ENCODE results near the gene ANKRD2. TPM values are rescaled to one million over a fixed set of nuclear protein-coding genes. Genes with fewer than 3 reads are reported as not detected.

ANKRD2 gene
- total RNA-seq, 1 donor from 2014 or later: not detected

GRCh38 chr10:97584798-97585438 is 12.3 kb downstream of the ANKRD2 start:
- Mint-ChIP-seq H3K4me3 (ENCODE audit: low read depth) (peak overlapping the region; percentile 61), H3K27me3 (no peaks in the 10 kb centered on the region), H3K27ac (peak overlapping the region; percentile 91), H3K9me3 (ENCODE audit: low read depth) (no peaks in the 10 kb centered on the region), H3K36me3 (ENCODE audit: insufficient read depth) (no peaks in the 10 kb centered on the region), H3K4me1 (ENCODE audit: low read depth) (peaks cover 26% of the 10 kb centered on the region)
- TF ChIP-seq CTCF (IDR thresholded peaks at IDR 0.05; ENCODE audit: unreplicated experiment): no peak
- no peak for DNase-seq (ENCODE audit: low spot score, unreplicated experiment)

DNA sequence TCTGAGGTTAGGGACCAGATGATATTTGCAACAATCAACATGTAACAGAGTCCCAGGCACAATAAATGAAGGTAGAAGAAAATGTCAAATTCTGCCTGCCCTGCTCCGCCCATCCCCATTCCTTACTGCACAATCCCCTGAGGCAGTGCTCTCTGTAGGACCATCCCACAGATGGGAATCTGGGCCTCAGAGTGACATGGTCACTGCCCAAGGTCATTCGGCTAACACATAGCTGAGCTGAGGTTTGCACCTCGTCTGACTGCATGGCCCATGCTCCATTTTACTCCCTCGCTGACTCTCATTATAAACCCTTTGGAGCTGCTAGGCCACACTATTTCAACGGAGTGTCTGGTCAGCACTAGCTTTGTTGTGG is 12.8 kb downstream of the ANKRD2 start:
- H3K36me3 Mint-ChIP-seq (ENCODE audit: insufficient read depth): no peaks in the 10 kb centered on the region
- TF ChIP-seq CTCF (IDR thresholded peaks at IDR 0.05; ENCODE audit: unreplicated experiment): no peak
- peak overlapping the region; percentile 87 for H3K27ac Mint-ChIP-seq
- no peak overlapping the region for H3K4me3 Mint-ChIP-seq (ENCODE audit: low read depth)
- no peak for DNase-seq (ENCODE audit: low spot score, unreplicated experiment)
- H3K9me3 Mint-ChIP-seq (ENCODE audit: low read depth): no peaks in the 10 kb centered on the region
- no peaks in the 10 kb centered on the region for H3K27me3 Mint-ChIP-seq
- H3K4me1 Mint-ChIP-seq (ENCODE audit: low read depth): peaks cover 26% of the 10 kb centered on the region

- H3K9me3 Mint-ChIP-seq (ENCODE audit: low read depth): no peaks in the 10 kb centered on the region
- no peaks in the 10 kb centered on the region for H3K27me3 Mint-ChIP-seq
- H3K36me3 Mint-ChIP-seq (ENCODE audit: insufficient read depth): no peaks in the 10 kb centered on the region
- no peak for DNase-seq (ENCODE audit: low spot score, unreplicated experiment)
- no peak overlapping the region for H3K4me3 Mint-ChIP-seq (ENCODE audit: low read depth)
- no peak for TF ChIP-seq CTCF (IDR thresholded peaks at IDR 0.05; ENCODE audit: unreplicated experiment)
- H3K27ac Mint-ChIP-seq: no peak overlapping the region
- peaks cover 26% of the 10 kb centered on the region for H3K4me1 Mint-ChIP-seq (ENCODE audit: low read depth)
Observed at GRCh38 chr10:97587183-97587582, 14.6 kb downstream of the ANKRD2 start.

DNA sequence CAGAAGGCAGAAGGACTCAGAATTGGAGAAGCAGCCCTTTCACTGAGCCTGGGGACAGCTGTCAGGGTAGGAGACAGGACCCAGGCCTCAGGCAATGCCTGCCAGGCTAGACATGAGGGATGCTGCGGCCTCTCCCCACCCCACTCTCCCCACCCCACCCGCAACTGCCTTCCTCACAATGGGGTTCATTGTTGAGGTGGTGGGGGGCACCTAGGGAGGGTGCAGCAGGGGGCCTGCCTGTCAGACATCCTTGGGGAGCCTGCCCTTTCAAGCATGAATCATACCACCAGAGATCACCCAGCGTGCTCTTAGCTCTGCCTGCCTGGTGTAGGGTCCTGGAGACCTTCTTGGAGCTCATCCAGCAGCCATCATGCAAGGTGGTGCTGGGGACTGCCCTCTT is 16.9 kb downstream of the ANKRD2 start, which contains the start of gene C10orf62:
C10orf62 (plus strand) TSS at position 243 of the 400 bp plus-strand sequence. CDS start 177 bp downstream, outside the sequence.
- no peaks in the 10 kb centered on the region for H3K27me3 Mint-ChIP-seq
- H3K4me3 Mint-ChIP-seq (ENCODE audit: low read depth): no peak within 1 kb of the TSS
- H3K27ac Mint-ChIP-seq: no peak within 1 kb of the TSS
- TF ChIP-seq CTCF (IDR thresholded peaks at IDR 0.05; ENCODE audit: unreplicated experiment): no peak
- H3K4me1 Mint-ChIP-seq (ENCODE audit: low read depth): peaks cover 17% of the 10 kb centered on the region
- no peaks in the 10 kb centered on the region for H3K9me3 Mint-ChIP-seq (ENCODE audit: low read depth)
- no peaks in the 10 kb centered on the region for H3K36me3 Mint-ChIP-seq (ENCODE audit: insufficient read depth)
- DNase-seq (ENCODE audit: low spot score, unreplicated experiment): no peak

DNA sequence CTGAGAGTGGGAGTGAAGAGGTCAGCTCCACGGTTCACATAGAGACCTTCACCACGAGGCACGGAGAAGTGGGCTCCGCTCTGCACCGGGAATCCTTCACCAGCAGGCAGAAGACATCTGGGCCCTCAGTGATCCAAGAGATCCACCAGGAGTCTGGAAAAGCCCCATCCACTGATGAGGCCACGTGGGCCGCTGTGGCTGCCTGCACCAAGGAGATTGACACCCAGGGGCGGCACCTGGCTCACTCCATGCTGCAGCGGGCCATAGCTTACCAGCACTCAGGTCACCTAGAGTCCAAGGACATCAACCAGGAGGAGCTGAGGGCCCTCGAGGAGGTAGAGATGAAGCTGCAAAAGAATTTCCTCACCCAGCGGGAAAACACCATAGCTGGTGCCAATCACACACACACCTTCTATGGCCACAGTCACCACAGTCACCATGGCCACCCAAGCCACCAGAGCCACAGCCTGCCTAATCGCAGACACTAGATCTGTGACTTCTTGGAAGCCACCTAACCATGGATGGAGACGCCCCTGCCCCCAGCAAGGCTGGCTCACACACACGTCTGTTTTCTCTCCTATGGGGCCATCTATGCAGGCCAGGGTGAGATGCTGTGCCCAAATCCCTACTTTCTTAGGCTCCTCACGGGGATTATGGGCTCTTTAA is 17.6 kb downstream of the ANKRD2 start:
- Mint-ChIP-seq H3K4me1 (ENCODE audit: low read depth) (peaks cover 10% of the 10 kb centered on the region), H3K27me3 (no peaks in the 10 kb centered on the region), H3K36me3 (ENCODE audit: insufficient read depth) (no peaks in the 10 kb centered on the region), H3K27ac (no peak overlapping the region), H3K9me3 (ENCODE audit: low read depth) (no peaks in the 10 kb centered on the region), H3K4me3 (ENCODE audit: low read depth) (no peak overlapping the region)
- TF ChIP-seq CTCF (IDR thresholded peaks at IDR 0.05; ENCODE audit: unreplicated experiment): no peak
- no peak for DNase-seq (ENCODE audit: low spot score, unreplicated experiment)
